GM19328 (cell line): ENCODE measurements around the gene ARHGEF40.

Experiments
- ATAC-seq: cut with Tn5 transposase; IDR thresholded peaks from one replicate; pipeline ENCODE4 v1.9.1; 2021; ENCODE audit warnings: mild to moderate bottlenecking, moderate library complexity; ENCODE audit not compliant: unreplicated experiment

ARHGEF40 gene

GRCh38 chr14:21112255-21112654 is 42.2 kb downstream of the ARHGEF40 start:
- ATAC-seq: no peak

GRCh38 chr14:21113369-21113768 is 43.3 kb downstream of the ARHGEF40 start:
- no peak for ATAC-seq

GRCh38 chr14:21118933-21119332 is 48.8 kb downstream of the ARHGEF40 start:
- ATAC-seq: no peak

GRCh38 chr14:21120686-21121085 is 50.6 kb downstream of the ARHGEF40 start:
- ATAC-seq: no peak

GRCh38 chr14:21121122-21121521 is 51.0 kb downstream of the ARHGEF40 start:
- ATAC-seq: no peak

- ATAC-seq: no peak
Measured at GRCh38 chr14:21123429-21123828, 53.3 kb downstream of the ARHGEF40 start.

- no peak for ATAC-seq
Measured at GRCh38 chr14:21133901-21134300, 63.8 kb downstream of the ARHGEF40 start.

- ATAC-seq: no peak
Measured at GRCh38 chr14:21136024-21136423, 65.9 kb downstream of the ARHGEF40 start.
